Prostate gland (tissue), 2 donors: Measurements from ENCODE around the gene MEF2D.

ENCODE experiments used
- POLR2A ChIP-seq: fragments of 450-650 bp; IDR thresholded peaks from one replicate; pipeline ENCODE4 v1.6.1; 2016; ENCODE audit warnings: antibody characterized with exemption, mild to moderate bottlenecking
- POLR2AphosphoS5 ChIP-seq: sonication (generic); formaldehyde crosslinking; IDR thresholded peaks from one replicate; pipeline ENCODE4 v1.6.1; 2017; ENCODE audit warnings: antibody characterized with exemption
- TF ChIP-seq, protein P1 (sequence below), 4 experiments: fragments of 200-600 bp in 2 of 4; fragments of 450-650 bp in 2 of 4; sonication (generic) in 2 of 4; IDR thresholded peaks; 1 replicate in 3 of 4; 2 replicates in 1 of 4; pipeline ENCODE4 v1.5.1; 2016 to 2019; ENCODE audit warnings: antibody characterized with exemption in 4 of 4, mild to moderate bottlenecking in 2 of 4, moderate library complexity in 2 of 4

DNA sequence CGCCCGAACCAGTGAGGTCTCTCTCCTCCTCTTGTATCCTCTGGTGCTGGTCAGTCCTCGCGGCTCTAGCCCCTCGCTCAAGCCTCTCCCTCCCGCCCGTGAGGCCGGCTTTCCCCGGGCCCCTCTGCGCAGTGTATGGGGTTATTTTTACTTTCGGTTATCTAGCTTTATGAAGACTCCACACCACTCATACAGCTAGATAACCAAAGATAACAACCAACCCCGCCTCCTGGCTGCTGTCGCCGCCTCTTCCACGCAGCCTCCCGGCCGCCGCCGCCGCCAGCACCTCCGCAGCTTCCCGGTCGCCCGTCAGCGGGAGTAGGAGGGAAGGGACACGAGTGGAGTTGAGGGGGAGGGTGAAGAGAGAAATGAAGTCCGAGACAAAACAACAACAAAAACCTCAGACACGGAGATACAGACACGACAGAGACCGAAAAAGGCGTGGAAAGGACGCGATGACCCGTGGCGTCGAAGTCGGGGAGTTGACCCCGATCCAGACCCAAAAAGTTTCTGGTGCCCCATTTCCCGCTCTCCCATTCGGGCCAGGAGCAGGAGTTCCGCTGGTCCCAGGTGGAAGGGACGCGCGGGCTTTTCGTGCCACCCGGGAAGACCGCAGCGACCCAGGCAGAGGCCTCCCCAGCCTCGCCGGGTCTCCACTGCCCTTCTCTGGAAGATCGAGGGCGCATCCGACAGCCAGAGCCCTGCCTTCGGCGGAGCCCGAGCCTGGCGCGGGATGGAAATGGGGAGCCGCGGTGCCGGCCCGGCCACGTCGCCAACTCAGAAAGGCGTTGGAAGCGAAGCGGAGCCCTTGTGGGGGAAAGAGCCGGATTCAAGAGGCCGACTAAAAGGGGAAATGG lies 80.1 kb downstream of the MEF2D start:
- TF ChIP-seq, protein P1, sequence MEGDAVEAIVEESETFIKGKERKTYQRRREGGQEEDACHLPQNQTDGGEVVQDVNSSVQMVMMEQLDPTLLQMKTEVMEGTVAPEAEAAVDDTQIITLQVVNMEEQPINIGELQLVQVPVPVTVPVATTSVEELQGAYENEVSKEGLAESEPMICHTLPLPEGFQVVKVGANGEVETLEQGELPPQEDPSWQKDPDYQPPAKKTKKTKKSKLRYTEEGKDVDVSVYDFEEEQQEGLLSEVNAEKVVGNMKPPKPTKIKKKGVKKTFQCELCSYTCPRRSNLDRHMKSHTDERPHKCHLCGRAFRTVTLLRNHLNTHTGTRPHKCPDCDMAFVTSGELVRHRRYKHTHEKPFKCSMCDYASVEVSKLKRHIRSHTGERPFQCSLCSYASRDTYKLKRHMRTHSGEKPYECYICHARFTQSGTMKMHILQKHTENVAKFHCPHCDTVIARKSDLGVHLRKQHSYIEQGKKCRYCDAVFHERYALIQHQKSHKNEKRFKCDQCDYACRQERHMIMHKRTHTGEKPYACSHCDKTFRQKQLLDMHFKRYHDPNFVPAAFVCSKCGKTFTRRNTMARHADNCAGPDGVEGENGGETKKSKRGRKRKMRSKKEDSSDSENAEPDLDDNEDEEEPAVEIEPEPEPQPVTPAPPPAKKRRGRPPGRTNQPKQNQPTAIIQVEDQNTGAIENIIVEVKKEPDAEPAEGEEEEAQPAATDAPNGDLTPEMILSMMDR (IDR thresholded peaks at IDR 0.05) = no peak
- no peak for TF ChIP-seq POLR2A
- no peak for TF ChIP-seq POLR2AphosphoS5
